ENCODE data around the gene PCYOX1L.

GRCh38 chr5:149349382-149349781 is 8.5 kb upstream of the PCYOX1L start:
- no peak for TF ChIP-seq ZBTB7A (IDR thresholded peaks at IDR 0.05; ENCODE audit: low read depth)
- TF ChIP-seq TAF1 (IDR thresholded peaks at IDR 0.05; ENCODE audit: low read depth), result no peak
- TF ChIP-seq, protein P1, sequence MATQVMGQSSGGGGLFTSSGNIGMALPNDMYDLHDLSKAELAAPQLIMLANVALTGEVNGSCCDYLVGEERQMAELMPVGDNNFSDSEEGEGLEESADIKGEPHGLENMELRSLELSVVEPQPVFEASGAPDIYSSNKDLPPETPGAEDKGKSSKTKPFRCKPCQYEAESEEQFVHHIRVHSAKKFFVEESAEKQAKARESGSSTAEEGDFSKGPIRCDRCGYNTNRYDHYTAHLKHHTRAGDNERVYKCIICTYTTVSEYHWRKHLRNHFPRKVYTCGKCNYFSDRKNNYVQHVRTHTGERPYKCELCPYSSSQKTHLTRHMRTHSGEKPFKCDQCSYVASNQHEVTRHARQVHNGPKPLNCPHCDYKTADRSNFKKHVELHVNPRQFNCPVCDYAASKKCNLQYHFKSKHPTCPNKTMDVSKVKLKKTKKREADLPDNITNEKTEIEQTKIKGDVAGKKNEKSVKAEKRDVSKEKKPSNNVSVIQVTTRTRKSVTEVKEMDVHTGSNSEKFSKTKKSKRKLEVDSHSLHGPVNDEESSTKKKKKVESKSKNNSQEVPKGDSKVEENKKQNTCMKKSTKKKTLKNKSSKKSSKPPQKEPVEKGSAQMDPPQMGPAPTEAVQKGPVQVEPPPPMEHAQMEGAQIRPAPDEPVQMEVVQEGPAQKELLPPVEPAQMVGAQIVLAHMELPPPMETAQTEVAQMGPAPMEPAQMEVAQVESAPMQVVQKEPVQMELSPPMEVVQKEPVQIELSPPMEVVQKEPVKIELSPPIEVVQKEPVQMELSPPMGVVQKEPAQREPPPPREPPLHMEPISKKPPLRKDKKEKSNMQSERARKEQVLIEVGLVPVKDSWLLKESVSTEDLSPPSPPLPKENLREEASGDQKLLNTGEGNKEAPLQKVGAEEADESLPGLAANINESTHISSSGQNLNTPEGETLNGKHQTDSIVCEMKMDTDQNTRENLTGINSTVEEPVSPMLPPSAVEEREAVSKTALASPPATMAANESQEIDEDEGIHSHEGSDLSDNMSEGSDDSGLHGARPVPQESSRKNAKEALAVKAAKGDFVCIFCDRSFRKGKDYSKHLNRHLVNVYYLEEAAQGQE (IDR thresholded peaks at IDR 0.05; ENCODE audit: low read depth), result no peak
- no peak for TF ChIP-seq EP300 (IDR thresholded peaks at IDR 0.05; ENCODE audit: borderline replicate concordance)
- no peak for TF ChIP-seq NFIC (IDR thresholded peaks at IDR 0.05)
